Erythroblast (primary cell): Measurements from ENCODE around the gene PRSS23.
"Not testable (repeated sequence)": the region's sequence is repeated elsewhere in the genome, so short reads cannot be mapped to it uniquely, and the experiment has no call there.

Experiments
- GATA1 ChIP-seq: IDR thresholded peaks from 2 replicates; pipeline ENCODE4 v1.6.1; 2011; ENCODE audit warnings: low read depth, mild to moderate bottlenecking, control low read depth, low read length, moderate library complexity
- POLR2A ChIP-seq: IDR thresholded peaks from 2 replicates; pipeline ENCODE4 v1.6.1; 2011; ENCODE audit warnings: mild to moderate bottlenecking, low read length

DNA sequence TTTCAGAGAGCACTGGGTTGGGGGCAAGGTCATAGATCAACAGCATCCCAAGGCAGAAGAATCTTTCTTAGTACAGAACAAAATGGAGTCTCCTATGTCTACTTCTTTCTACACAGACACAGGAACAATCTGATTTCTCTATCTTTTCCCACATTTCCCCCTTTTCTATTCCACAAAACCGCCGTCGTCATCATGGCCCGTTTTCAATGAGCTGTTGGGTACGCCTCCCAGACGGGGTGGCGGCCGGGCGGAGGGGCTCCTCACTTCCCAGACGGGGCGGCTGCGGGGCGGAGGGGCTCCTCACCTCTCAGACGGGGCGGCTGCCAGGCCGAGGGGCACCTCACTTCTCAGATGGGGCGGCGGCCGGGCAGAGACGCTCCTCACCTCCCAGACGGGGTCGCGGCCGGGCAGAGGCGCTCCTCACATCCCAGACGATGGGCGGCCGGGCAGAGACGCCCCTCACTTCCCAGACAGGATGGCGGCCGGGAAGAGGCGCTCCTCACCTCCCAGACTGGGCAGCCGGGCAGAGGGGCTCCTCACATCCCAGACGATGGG is 29.8 kb upstream of the PRSS23 start:
- TF ChIP-seq POLR2A, GATA1: not testable (repeated sequence)
